Pancreas (tissue), 10 donors: Measurements from ENCODE around the gene IFT43. TPM values are rescaled to one million over a fixed set of nuclear protein-coding genes. Genes with fewer than 3 reads are reported as not detected.

Experiments used
- ATAC-seq, 4 donors: fragments of 200-7000 bp; cut with Tn5 transposase; one replicate each; pipeline versions ENCODE4 v1.8.0 to v1.9.1; 2020; ENCODE audit warnings: mild to moderate bottlenecking in 4 of 4, moderate library complexity in 4 of 4
- DNase-seq, 6 donors: peaks; one replicate each; pipeline ENCODE4 v3.0.0-alpha.2; 2020
- FAIRE-seq: peaks from 2 replicates; lab custom pipeline; 2012; peaks lifted over from hg19 to GRCh38; lab: Jason Lieb, UNC
- H3K27ac ChIP-seq, 4 donors: fragments of 200-600 bp; sonication (generic); 1 replicate in 3 of 4; 2 replicates in 1 of 4; pipeline versions ENCODE4 v1.5.0 to v1.8.0; 2020
- H3K27me3 ChIP-seq, 4 donors: fragments of 200-600 bp; one replicate each; pipeline ENCODE4 v1.8.0; 2021
- H3K36me3 ChIP-seq, 3 donors: fragments of 200-600 bp; sonication (generic) in 1 of 3; one replicate each; pipeline versions ENCODE4 v1.5.0 to v1.8.0; 2020 to 2021
- H3K4me1 ChIP-seq, 3 donors: fragments of 200-600 bp; one replicate each; pipeline ENCODE4 v1.8.0; 2021
- H3K4me3 ChIP-seq, 4 donors: fragments of 200-600 bp; sonication (generic) in 2 of 4; one replicate each; pipeline versions ENCODE4 v1.5.0 to v1.8.0; 2020 to 2021
- H3K9me3 ChIP-seq, 4 donors: fragments of 200-600 bp; one replicate each; pipeline ENCODE4 v1.8.0; 2021
- WGBS, 2 donors: extraction: QIAGEN DNeasy Blood & Tissue Kit; methylation state at CpG; one replicate each; pipeline ENCODE4 v1.1.7; 2013; 5-methylcytosine and 5-hydroxymethylcytosine counted together
- intact Hi-C, 3 donors: fragments of 100-400 bp; cut with DNase I; formaldehyde crosslinking; loops; one replicate each; pipeline versions ENCODE4 v1.11.1 to v1.14.2; 2022
- polyA plus RNA-seq, 2 donors: library from polyadenylated mRNA; stranded (reverse); fragments of 200-250 nt; gene quantifications; one replicate each; pipeline ENCODE4 v1.2.3, GENCODE V29; 2013
- total RNA-seq, 6 donors: library from RNA; stranded (reverse); fragmentation: NEBNext Ultra II Directional in 4 of 6; extraction: Animal tissue kit (Norgen Biotek cat#: 25700) in 4 of 6; gene quantifications; one replicate each; pipeline versions ENCODE4 v1.2.1 to v1.2.4, GENCODE V29; 2021 to 2023
- TF ChIP-seq, protein P1 (sequence below), 4 donors: fragments of 200-600 bp; sonication (generic) in 3 of 4; IDR thresholded peaks; one replicate each; pipeline versions ENCODE4 v1.5.0 to v1.8.0; 2021; ENCODE audit warnings: antibody characterized with exemption in 4 of 4
- donor health status: healthy with polysubstance abuse.
- donor health status: DM: no; HTN: no; CAD: no; lungs with moderate emphysema.
- donor health status: DM: no; HTN: no; CAD: no.
- donor health status: control.
- donor health status: control.
- donor health status: Bipolar disorder and iron deficiency.
- donor health status: DM: yes; HTN: yes; CAD: no.
- donor health status: DM: no; HTN: no; CAD: no.
- donor health status: DM: no; HTN: no; CAD: no.
- donor health status: DM: yes; HTN: yes; CAD: no.

IFT43 gene
- total and polyA plus RNA-seq, 8 donors: 11.4 to 46.3 (median 16.5) TPM

DNA sequence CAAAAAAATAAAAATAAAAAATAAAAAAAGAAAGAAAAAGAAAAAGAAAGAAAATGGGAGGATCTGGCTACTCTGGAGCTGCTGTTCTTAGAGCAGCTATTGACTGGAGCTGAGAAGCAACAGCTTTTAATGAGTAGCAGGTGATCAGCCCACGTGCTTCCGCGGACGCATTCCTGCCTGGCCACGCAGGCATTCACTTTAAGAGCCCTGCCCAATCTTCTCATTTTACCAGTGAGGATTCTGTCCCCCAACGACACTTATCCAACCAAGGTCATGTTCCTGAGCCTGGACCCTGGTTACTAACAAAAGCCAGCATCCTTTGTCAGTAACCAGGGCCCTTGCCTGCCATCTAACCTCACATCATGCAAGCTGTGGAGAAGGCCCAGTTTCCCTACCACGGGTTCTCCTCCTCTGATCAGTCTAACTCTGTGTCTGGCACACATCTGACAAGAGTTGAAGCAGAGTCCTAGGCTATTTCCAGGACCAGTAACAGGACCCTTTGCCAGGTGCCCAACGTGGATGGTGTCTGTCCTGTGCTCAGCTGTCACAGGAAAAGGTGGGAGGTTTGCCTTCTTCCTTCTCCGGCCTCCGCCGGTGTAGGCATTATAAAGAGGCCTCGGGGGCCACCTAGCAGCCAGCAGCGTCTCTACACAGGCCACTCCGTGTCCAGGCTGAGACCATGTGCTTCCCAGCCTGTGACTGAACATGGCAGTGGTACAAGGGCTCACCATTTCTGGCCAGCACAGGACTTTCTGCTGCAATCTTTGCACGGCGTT lies 105.2 kb downstream of the IFT43 start:
- H3K4me1 ChIP-seq: no peaks in the 10 kb centered on the region
- 55 to 63% methylated on average over 15 to 16 of the region's 16 CpGs for WGBS, 2 donors
- DNase-seq (no peak), ATAC-seq (peak; percentile 48 to 67 (median 58)), FAIRE-seq (no peak)
- H3K4me3 ChIP-seq: no peak overlapping the region
- no peak overlapping the region for H3K27ac ChIP-seq
- no peaks in the 10 kb centered on the region for H3K27me3 ChIP-seq
- H3K36me3 ChIP-seq: no peaks in the 10 kb centered on the region
- no peaks in the 10 kb centered on the region for H3K9me3 ChIP-seq
- intact Hi-C loops: no loop called here
- TF ChIP-seq, protein P1, sequence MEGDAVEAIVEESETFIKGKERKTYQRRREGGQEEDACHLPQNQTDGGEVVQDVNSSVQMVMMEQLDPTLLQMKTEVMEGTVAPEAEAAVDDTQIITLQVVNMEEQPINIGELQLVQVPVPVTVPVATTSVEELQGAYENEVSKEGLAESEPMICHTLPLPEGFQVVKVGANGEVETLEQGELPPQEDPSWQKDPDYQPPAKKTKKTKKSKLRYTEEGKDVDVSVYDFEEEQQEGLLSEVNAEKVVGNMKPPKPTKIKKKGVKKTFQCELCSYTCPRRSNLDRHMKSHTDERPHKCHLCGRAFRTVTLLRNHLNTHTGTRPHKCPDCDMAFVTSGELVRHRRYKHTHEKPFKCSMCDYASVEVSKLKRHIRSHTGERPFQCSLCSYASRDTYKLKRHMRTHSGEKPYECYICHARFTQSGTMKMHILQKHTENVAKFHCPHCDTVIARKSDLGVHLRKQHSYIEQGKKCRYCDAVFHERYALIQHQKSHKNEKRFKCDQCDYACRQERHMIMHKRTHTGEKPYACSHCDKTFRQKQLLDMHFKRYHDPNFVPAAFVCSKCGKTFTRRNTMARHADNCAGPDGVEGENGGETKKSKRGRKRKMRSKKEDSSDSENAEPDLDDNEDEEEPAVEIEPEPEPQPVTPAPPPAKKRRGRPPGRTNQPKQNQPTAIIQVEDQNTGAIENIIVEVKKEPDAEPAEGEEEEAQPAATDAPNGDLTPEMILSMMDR (IDR thresholded peaks at IDR 0.05): no peak

DNA sequence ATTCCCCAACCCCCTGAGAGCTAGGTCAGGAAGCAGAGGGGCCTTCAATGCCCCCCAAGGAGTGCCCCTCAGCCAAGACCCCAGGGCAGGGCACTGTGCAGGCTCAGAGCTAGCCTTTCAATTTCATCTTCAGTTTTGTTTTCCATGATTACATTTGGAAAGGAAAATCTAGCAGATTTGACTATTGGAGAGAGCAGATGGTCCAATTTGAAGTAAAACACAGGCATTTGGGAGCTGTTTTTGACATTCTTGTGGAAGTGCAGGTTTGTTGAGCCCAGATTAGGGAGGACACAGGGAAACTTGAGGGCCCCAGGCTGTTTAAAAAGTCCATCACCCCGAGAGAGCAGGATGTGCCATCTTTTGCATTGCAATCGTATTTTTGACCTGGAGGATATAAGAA lies 107.5 kb downstream of the IFT43 start:
- no peak for ATAC-seq
- no peaks in the 10 kb centered on the region for H3K36me3 ChIP-seq
- intact Hi-C loops: no loop called here
- no peak overlapping the region for H3K27ac ChIP-seq
- no peak for DNase-seq
- no peaks in the 10 kb centered on the region for H3K4me1 ChIP-seq
- no peak overlapping the region for H3K4me3 ChIP-seq
- no peak for FAIRE-seq
- WGBS, 2 donors: 69 to 74% methylated on average over 2 of the region's 2 CpGs
- TF ChIP-seq, protein P1 (IDR thresholded peaks at IDR 0.05): no peak
- no peaks in the 10 kb centered on the region for H3K27me3 ChIP-seq
- H3K9me3 ChIP-seq: no peaks in the 10 kb centered on the region

DNA sequence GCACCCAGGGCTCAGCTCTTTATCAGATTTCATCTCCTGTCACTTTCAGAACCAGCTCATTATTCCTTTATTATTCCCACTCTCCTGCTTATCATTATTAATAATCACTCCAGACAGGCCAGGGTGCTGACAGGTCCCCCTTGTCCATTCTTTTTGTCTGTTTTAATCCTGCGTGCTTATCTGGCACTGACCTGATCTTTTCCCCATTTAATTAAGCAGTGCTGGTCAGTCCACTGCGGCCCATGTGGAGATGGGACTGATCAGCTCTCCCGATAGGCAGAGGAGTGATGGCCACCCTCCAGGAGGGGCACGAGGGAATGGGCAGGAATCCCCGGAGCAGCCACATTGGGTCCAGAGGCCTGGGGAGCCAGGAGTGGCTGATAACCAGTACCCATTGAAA lies 110.7 kb downstream of the IFT43 start:
- H3K4me3 ChIP-seq: no peak overlapping the region
- 84 to 87% methylated on average over 5 of the region's 5 CpGs for WGBS, 2 donors
- no peaks in the 10 kb centered on the region for H3K9me3 ChIP-seq
- TF ChIP-seq, protein P1 (IDR thresholded peaks at IDR 0.05): no peak
- no peaks in the 10 kb centered on the region for H3K4me1 ChIP-seq
- no peaks in the 10 kb centered on the region for H3K36me3 ChIP-seq
- DNase-seq (no peak), FAIRE-seq (no peak), ATAC-seq (no peak)
- intact Hi-C loops: no loop called here
- no peak overlapping the region for H3K27ac ChIP-seq
- no peaks in the 10 kb centered on the region for H3K27me3 ChIP-seq

DNA sequence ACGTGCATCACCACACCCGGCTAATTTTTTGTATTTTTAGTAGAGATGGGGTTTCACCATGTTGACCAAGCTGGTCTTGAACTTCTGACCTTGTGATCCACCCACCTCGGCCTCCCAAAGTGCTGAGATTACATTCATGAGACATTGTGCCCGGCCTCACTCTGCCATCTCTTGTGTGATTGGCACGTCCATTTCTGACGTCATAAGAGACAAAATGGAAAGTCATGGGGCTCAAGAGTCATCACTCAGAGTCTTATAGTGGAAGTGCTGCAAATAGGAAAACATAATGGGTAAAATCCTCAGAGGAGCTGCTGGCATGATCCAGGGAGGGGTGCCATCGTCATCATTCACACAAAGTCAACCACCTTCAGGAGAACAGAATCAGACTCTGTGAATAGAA lies 112.0 kb downstream of the IFT43 start:
- TF ChIP-seq, protein P1 (IDR thresholded peaks at IDR 0.05): no peak
- 72 to 80% methylated on average over 7 of the region's 7 CpGs for WGBS, 2 donors
- no peaks in the 10 kb centered on the region for H3K4me1 ChIP-seq
- H3K9me3 ChIP-seq: no peaks in the 10 kb centered on the region
- H3K4me3 ChIP-seq: no peak overlapping the region
- H3K27ac ChIP-seq: no peak overlapping the region
- no peak for ATAC-seq
- no peak for DNase-seq
- no peaks in the 10 kb centered on the region for H3K36me3 ChIP-seq
- FAIRE-seq: no peak
- H3K27me3 ChIP-seq: no peaks in the 10 kb centered on the region
- intact Hi-C loops: no loop called here

DNA sequence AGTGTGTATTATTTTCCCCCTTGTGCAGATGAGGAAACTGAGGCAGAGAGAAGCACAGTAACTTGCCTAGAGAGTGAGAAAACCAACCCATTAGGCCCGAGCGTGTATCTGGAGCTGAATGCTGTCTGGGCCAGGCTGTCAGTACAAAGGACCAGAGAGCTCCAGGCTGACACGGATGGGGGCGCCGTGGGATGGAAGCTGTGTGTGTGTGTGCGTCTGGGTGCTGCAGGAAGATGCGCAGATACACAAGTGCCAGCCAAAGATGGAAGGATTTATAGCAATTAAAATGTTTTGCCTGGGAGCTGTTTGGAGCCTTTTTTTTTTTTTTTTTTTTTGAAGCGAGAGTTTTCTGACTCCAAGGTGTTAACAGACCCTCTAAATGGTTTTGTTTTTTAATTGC lies 112.5 kb downstream of the IFT43 start:
- no peaks in the 10 kb centered on the region for H3K27me3 ChIP-seq
- ATAC-seq: no peak
- no peak overlapping the region for H3K27ac ChIP-seq
- intact Hi-C loops: no loop called here
- no peaks in the 10 kb centered on the region for H3K4me1 ChIP-seq
- no peak for FAIRE-seq
- H3K9me3 ChIP-seq: no peaks in the 10 kb centered on the region
- WGBS, 2 donors: 74 to 76% methylated on average over 8 of the region's 8 CpGs
- H3K36me3 ChIP-seq: no peaks in the 10 kb centered on the region
- H3K4me3 ChIP-seq: no peak overlapping the region
- TF ChIP-seq, protein P1 (IDR thresholded peaks at IDR 0.05): no peak
- no peak for DNase-seq
